NCI-H1105 (cell line): Measurements from ENCODE around the gene TXNDC15.
"Not testable (repeated sequence)": the region's sequence is repeated elsewhere in the genome, so short reads cannot be mapped to it uniquely, and the experiment has no call there.

Source experiments
- DNase-seq: peaks from one replicate; lab custom pipeline; 2025; lab: John Stamatoyannopoulos, UW

TXNDC15 gene

GRCh38 chr5:134873987-134874830, at the start of gene TXNDC15:
Gene TXNDC15 (plus strand): TSS chr5:134874371. CDS start chr5:134874428, 57 bp downstream.
- DNase-seq = peak; percentile 41

GRCh38 chr5:134824681-134825080, 49.5 kb upstream of the TXNDC15 start:
- no peak for DNase-seq

GRCh38 chr5:134825212-134825611, 49.0 kb upstream of the TXNDC15 start:
- no peak for DNase-seq

- DNase-seq = no peak
These were observed 40.7 kb upstream of the TXNDC15 start for GRCh38 chr5:134833340-134834032.

GRCh38 chr5:134835623-134836022, 38.5 kb upstream of the TXNDC15 start:
- no peak for DNase-seq

GRCh38 chr5:134837530-134838181, 36.5 kb upstream of the TXNDC15 start:
- DNase-seq = no peak

GRCh38 chr5:134838361-134838760, 35.8 kb upstream of the TXNDC15 start:
- not testable (repeated sequence) for DNase-seq

GRCh38 chr5:134840811-134841210, 33.4 kb upstream of the TXNDC15 start:
- DNase-seq = no peak

- no peak for DNase-seq
These were observed 29.9 kb upstream of the TXNDC15 start for GRCh38 chr5:134844252-134844651.

GRCh38 chr5:134845335-134845851, 28.8 kb upstream of the TXNDC15 start:
- DNase-seq = no peak

GRCh38 chr5:134845852-134846640, 28.1 kb upstream of the TXNDC15 start, which contains the start of gene C5orf24:
Gene C5orf24 (plus strand): TSS chr5:134845968. CDS start chr5:134854901, 8,933 bp downstream.
- DNase-seq = peak; percentile 78

- DNase-seq = no peak
These were observed 27.6 kb upstream of the TXNDC15 start for GRCh38 chr5:134846641-134846960.

GRCh38 chr5:134849434-134849933, 24.7 kb upstream of the TXNDC15 start:
- not testable (repeated sequence) for DNase-seq

- no peak for DNase-seq
These were observed 22.8 kb upstream of the TXNDC15 start for GRCh38 chr5:134851307-134851923.

- not testable (repeated sequence) for DNase-seq
These were observed 17.7 kb upstream of the TXNDC15 start for GRCh38 chr5:134856465-134856864.

- DNase-seq = no peak
These were observed 16.8 kb upstream of the TXNDC15 start for GRCh38 chr5:134857401-134857800.

GRCh38 chr5:134864707-134865106, 9.5 kb upstream of the TXNDC15 start:
- DNase-seq = no peak

GRCh38 chr5:134873494-134873893, 677 bp upstream of the TXNDC15 start:
- DNase-seq = no peak

GRCh38 chr5:134874831-134875655, 872 bp downstream of the TXNDC15 start:
- no peak for DNase-seq

- no peak for DNase-seq
These were observed 3.0 kb downstream of the TXNDC15 start for GRCh38 chr5:134877159-134877558.
